RPMI8226 (cell line): ENCODE results near the gene CNPY1.

Source experiments
- DNase-seq: peaks from one replicate; pipeline ENCODE4 v3.0.0-alpha.2; 2015

The CNPY1 gene

GRCh38 chr7:155557778-155558177 lies 11.4 kb upstream of the CNPY1 start:
- no peak for DNase-seq

DNA sequence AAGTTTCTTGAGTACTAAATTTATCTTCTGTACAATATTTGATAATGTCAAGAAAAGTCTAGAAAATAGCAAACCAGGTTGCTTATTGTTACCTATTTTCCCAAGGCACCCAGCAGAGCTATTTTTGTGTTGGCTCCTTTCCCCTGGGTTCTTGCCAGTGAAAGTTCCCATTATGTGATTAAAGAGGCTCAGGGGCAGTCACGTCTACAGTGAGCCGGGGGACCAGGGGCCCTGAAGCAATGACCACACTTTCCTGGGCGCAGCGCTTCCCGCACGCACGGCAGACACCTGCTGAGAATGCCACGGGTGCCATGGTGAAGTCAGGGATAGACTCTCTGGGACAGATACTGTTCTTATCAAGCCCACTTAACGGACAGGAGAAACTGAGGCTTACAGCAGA lies 10.4 kb upstream of the CNPY1 start:
- DNase-seq = no peak

DNA sequence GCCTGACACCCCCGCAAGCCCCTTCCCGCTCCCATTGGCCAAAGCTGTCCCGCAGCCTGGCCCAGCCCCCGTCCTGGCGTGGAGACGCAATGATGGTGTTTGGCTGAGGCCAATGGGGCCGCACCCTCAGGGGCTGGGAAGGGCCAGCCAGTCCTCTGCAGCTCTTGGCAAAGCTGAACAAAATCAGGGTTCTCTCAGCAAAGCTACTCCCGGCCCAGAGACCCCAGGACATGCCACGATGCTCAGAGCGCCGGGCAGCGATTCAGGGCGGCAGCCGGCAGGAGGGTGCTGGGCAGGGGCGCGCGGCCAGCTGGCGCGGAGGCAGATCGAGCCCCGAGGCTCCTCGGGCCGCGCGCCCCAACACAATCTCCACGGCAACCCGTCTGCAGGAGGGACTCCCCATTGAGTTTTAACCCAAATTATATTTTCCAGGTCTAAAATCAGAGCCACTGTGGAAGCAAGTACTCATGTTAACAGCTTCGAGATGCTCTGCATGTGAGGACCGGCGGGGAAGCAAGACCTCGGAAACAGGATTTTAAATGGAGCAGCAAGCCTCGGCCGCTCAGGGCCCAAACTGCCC lies 8.8 kb upstream of the CNPY1 start:
- DNase-seq = no peak

- no peak for DNase-seq
Observed at GRCh38 chr7:155553871-155554270, 7.5 kb upstream of the CNPY1 start.

GRCh38 chr7:155551785-155552611 lies 5.6 kb upstream of the CNPY1 start:
- no peak for DNase-seq

DNA sequence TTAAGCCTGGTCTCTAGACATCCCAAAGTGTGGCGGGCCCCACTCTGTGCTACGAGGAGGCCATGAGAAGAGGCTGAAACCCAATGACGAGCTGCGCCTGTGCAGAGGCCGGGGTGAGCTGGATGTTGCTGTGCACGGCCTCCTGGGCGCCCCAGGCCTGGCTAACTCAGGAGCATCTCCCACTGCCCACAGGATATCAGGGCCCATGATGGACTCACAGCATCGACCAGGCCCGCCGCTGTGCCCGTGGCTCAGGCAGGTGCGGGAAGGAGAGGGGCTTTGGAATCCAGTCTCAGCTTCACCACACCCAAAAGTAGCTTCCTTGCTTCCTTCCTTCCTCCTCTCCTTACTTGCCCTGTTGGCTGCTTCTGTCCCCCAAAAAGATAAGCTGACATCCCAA lies 4.6 kb upstream of the CNPY1 start:
- no peak for DNase-seq

GRCh38 chr7:155549226-155549625 lies 2.9 kb upstream of the CNPY1 start:
- no peak for DNase-seq

- no peak for DNase-seq
Observed at GRCh38 chr7:155547161-155547791, 917 bp upstream of the CNPY1 start.

GRCh38 chr7:155545348-155545747 lies 1.0 kb downstream of the CNPY1 start:
- no peak for DNase-seq

DNA sequence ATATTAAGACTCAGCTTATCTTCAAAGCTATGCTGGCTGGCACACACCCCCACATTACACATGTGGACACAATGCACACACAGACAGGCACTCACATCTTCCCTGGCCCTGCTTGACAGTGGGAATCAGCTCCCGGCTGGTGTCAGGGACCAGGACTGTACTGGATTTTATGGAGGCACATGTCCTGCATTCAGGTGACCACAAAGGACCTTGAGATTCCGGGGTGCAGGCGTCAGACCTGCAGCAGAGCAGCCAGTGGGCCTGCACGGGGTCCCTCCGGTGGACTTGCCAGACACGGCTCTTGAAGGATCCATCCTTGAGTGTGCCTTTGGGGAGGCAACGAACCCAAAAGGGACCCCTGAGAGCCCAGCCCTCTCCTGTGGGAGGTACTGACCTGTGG lies 1.9 kb downstream of the CNPY1 start:
- no peak for DNase-seq

DNA sequence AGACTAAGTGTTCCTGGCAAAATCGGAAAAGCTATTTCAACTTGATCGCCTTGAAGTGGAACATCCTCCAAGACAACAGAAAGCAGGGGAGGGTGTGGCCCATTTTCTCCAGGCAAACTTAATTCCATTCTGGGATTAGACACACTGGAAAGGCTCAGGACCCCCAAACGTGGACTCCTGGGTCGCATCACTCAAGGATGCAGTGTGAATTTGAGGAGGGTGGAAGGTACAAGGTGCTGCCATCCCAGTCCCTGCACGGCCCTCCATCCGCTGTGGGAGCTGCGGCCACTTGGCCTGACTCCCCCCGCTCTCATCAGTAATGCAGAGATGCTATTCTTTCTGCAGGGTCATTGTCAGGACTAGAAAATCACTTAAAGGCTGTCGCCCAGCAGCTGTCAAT lies 2.4 kb downstream of the CNPY1 start:
- no peak for DNase-seq

GRCh38 chr7:155543011-155543876 lies 3.1 kb downstream of the CNPY1 start:
- DNase-seq = no peak

DNA sequence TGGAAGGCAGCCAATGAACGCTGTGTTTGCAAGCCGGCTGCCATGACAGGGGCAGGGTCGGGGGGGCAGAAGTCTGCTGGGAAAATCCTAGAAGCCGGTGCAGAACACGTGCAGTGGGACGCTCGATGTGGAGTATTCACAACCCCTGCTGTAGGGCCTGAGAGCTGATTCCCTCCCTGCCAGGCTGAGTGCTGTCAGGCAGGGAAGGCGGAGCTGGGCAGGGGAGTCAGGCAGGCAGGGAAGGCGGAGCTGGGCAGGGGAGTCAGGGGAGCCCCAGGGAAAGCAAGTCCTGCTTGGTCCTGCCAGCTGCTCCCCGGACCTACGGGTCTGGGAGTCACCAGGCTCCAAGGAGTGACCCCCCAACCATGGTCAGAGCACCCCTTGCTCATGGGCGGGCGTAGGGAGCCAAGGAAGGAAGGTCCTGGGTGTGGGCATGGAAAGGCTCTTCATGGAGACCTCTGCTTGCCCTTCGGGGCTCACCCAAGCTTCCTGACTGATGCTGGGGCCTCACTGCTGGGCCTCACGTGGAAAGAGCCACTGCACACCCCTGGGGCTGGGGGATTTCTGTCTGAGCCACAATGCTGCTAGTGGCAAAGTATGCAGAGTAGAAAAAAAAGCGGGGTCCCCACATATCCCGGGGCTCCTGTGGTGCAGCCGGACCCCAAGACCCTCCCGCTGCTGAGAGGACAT lies 4.2 kb downstream of the CNPY1 start:
- DNase-seq = no peak

DNA sequence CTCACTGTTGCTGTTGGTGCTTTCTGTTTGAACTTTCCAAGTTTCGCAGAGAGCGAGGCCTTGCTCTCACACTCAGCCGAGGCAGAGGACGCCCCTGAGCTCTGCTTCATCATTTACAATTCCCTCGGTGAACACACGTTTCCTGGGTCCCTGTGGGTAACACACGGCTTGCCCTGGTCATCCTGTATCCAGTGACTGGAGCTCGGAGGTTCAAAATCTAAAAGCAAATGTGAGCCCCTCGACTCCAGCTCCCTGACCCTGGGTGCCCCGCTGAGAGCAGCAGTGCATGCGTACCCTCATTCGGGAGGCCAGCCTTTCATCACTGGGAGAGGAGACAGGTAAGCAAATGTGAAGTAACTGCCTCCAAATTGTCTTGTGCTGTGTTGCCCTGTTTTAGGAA lies 5.8 kb downstream of the CNPY1 start:
- no peak for DNase-seq

DNA sequence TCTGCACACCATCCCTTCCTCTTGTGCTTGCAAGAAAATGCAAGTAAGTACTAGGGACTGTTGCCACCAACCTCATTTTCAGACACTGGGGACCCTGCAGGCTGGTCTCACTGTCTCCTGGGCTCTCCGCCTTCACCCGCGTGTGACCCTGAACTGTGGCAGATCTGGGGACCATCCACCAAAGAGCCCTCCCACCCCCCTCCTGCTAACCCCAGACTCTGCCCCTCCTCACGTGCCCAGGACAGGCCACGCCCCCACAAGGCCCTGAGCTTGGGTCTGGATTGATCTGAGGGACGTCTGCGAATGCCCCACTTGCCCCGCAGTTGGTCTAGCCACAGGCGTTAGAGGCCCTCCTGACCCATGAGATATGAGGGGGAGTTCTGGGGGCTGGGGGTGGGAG lies 8.1 kb downstream of the CNPY1 start:
- DNase-seq = no peak

- no peak for DNase-seq
Observed at GRCh38 chr7:155536451-155536850, 9.9 kb downstream of the CNPY1 start.

GRCh38 chr7:155534691-155535090 lies 11.7 kb downstream of the CNPY1 start:
- no peak for DNase-seq

DNA sequence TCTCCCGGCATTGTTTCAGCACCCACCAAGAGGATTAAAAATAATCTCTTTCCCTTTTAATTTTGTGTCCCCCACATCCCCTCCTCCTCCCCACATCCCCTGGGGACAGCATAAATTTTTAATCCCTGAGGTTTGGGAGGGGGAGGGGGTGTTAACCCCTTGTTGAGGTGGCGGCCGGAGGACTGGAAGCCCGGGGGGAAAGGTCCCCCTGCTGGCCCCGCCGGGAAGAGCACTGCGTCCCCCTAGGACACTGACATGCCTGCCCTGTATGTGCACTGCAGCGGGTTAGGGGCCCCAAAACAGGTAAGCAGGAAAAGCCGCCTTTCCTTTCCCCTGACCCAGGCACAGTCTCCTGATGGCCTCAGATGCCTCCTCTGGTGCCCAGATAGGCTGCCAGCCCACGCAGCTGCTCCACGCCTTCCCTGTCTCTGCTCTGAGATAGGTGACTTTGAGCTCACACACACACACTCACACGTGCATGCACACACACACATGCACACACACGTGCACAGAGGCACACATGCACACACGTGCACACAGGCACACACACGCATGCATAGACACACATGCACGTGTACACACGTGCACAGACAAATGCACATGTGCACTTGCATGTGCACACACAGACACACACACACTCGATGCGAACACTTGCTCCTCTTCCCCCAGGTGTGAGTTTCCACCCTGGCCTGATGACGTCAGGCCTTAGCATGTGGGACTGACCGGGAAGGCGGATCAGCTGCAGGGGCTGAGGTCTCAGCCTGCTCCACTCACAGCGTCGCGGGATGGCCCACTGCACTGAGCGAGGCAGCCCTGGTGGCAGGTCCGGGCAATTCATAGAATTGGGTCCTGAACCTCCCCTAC lies 12.3 kb downstream of the CNPY1 start:
- peak; percentile 52 for DNase-seq

DNA sequence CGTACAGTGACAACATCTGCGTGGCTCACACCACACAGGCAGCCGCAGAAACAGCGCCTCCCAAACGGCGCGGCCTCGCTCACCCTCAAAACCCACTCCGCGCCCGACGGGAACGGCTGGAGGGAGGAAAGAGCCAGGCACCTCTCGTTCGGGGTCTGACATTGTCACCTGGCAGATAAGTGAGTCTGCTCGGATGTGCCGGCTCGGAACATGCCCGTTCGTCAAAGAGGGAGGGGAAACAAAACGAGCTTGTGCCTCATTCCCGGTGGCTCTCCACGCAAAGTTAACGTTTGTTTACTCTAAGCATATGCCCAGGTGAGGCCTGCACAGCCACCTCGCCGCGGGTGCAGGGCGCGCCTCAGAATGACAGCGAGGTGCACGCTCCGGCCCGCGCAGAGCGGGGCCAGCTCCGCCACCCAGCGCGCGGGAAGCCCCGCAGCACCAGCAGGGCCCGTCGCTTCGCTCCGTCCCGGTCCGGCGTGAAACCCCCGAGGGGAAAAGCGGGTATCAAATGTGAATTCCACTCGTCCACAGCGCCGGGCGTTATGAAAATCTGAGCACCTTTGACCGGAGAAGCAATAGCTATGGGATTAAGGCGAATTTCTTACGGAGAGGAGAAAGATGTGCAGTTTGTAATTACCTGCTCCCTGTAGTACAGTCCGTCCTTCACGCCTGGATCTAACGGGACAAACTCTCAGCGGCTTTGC lies 13.1 kb downstream of the CNPY1 start:
- no peak for DNase-seq

GRCh38 chr7:155532792-155533119 lies 13.6 kb downstream of the CNPY1 start:
- DNase-seq = no peak

DNA sequence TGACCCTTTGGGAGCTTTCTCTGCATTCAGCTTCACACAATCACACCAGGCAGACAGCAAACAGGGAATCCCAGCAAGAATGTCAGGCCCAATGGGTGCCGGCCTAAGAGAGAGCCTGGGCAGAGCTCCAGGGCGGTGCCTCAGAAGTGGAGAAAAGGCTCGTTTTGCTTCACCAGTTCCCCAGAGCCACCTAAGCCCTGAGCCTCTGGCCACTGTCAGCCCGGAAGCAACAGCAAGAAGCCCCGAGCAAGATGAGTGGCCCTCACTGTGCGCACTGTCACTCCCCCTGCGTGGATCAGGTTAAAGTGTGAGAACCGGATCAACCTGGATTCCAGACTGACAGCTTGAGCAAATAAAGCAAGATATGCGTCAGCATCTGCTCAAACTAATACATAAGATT lies 14.7 kb downstream of the CNPY1 start:
- no peak for DNase-seq
